ENCODE measurements around the gene ACE.

DNA sequence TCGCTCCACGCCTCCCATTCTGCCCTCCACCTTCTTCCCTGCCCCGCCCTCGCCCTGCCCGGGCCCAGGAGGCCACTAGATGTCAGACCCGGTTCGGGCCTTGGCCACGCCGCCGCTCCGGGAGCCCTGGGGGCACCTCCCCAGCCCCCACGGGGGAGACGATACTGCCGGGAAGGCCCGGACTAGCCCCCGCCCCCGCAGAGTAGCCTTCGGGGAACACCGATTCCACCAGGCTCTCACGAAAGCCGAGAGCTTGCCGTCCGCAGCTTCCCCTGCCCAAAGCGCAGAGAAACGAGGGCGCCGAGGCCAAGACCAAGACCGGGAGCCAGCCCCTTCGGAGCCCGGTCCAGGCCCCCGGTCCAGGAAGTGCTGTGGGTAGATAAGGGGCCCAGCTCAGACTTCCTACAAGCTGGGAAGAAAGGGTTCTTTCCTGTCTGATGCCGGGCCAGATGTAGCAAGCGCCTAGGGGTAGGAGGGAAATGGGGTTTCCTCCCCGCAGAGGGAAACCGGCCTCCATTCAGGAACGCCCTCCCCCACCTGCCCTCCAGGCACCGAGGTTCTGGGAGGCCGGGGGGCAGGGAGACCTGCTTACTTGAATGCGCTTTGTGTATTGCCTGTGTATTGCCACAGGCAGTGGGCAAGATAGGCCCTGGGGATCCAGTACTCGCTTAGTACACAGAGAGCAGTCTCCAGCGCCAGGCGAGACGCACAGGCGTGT, 29.9 kb upstream of the ACE start:
- TF ChIP-seq CTCF (IDR thresholded peaks at IDR 0.05) (no peak), ZNF138 (CRISPR knock-in tag; conservative IDR thresholded peaks at IDR 0.05) (no peak), ZBTB43 (CRISPR knock-in tag; IDR thresholded peaks at IDR 0.05) (peak; percentile 58), RELA (CRISPR knock-in tag; IDR thresholded peaks at IDR 0.05; ENCODE audit: borderline replicate concordance) (no peak)
- TF ChIP-seq, protein P1, sequence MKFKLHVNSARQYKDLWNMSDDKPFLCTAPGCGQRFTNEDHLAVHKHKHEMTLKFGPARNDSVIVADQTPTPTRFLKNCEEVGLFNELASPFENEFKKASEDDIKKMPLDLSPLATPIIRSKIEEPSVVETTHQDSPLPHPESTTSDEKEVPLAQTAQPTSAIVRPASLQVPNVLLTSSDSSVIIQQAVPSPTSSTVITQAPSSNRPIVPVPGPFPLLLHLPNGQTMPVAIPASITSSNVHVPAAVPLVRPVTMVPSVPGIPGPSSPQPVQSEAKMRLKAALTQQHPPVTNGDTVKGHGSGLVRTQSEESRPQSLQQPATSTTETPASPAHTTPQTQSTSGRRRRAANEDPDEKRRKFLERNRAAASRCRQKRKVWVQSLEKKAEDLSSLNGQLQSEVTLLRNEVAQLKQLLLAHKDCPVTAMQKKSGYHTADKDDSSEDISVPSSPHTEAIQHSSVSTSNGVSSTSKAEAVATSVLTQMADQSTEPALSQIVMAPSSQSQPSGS (CRISPR knock-in tag; IDR thresholded peaks at IDR 0.05; ENCODE audit: borderline replicate concordance, low read depth), result no peak
